22Rv1 (cell line): ENCODE data around the gene SNX13.

Source experiments
- ZFX ChIP-seq: fragments of 450-650 bp; IDR thresholded peaks from 2 replicates; pipeline ENCODE4 v1.6.1; 2017; ENCODE audit warnings: antibody characterized with exemption, borderline replicate concordance
- TF ChIP-seq, protein P1 (sequence below): fragments of 450-650 bp; IDR thresholded peaks from 2 replicates; pipeline ENCODE4 v1.5.1; 2017; ENCODE audit warnings: mild to moderate bottlenecking

DNA sequence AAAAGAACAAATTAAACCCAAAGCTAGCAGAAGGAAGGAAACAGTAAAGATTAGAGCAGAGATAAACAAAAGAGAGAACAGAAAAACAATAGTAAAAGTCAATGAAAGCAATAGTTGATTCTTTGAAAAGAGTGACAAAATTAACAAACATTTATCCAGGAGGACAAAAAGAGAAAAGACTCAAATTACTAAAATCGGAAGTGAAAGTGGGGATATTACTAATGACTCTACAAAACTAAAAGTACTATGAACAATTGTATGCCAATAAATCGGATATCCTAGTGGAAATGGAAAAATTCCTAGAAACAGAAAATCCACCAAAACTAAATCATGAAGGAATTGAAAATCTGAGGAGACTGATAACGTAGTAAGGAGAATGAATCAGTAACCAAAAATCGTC lies 96.3 kb downstream of the SNX13 start:
- TF ChIP-seq, protein P1, sequence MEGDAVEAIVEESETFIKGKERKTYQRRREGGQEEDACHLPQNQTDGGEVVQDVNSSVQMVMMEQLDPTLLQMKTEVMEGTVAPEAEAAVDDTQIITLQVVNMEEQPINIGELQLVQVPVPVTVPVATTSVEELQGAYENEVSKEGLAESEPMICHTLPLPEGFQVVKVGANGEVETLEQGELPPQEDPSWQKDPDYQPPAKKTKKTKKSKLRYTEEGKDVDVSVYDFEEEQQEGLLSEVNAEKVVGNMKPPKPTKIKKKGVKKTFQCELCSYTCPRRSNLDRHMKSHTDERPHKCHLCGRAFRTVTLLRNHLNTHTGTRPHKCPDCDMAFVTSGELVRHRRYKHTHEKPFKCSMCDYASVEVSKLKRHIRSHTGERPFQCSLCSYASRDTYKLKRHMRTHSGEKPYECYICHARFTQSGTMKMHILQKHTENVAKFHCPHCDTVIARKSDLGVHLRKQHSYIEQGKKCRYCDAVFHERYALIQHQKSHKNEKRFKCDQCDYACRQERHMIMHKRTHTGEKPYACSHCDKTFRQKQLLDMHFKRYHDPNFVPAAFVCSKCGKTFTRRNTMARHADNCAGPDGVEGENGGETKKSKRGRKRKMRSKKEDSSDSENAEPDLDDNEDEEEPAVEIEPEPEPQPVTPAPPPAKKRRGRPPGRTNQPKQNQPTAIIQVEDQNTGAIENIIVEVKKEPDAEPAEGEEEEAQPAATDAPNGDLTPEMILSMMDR, result no peak
- no peak for TF ChIP-seq ZFX
